Liver (tissue), 9 donors: ENCODE results near the gene GABARAPL1. TPM values are rescaled to one million over a fixed set of nuclear protein-coding genes. Genes with fewer than 3 reads are reported as not detected.

Source experiments
- DNase-seq: peaks from one replicate; pipeline ENCODE4 v3.0.0-alpha.2; 2017; ENCODE audit warnings: low spot score
- H3K27ac ChIP-seq, 2 donors: one replicate each; pipeline ENCODE4 v1.7.0; 2013; ENCODE audit warnings: inconsistent platforms in 2 of 2, low read length in 2 of 2, control low read depth in 1 of 2, low read depth in 1 of 2, mild to moderate bottlenecking in 1 of 2
- H3K27me3 ChIP-seq, 4 donors: one replicate each; pipeline versions ENCODE4 v1.6.1 to v1.7.0; 2013; ENCODE audit warnings: low read length in 3 of 4, inconsistent platforms in 1 of 4, mild to moderate bottlenecking in 1 of 4, moderate library complexity in 1 of 4; ENCODE audit not compliant: control insufficient read depth in 4 of 4, insufficient read depth in 4 of 4
- H3K36me3 ChIP-seq, 4 donors: one replicate each; pipeline versions ENCODE4 v1.6.1 to v1.7.0; 2013; ENCODE audit warnings: low read length in 3 of 4, mild to moderate bottlenecking in 3 of 4, low read depth in 1 of 4, moderate library complexity in 1 of 4; ENCODE audit not compliant: control insufficient read depth in 4 of 4, insufficient read depth in 3 of 4
- H3K4me1 ChIP-seq, 4 donors: one replicate each; pipeline versions ENCODE4 v1.6.1 to v1.7.0; 2013; ENCODE audit warnings: low read length in 3 of 4, mild to moderate bottlenecking in 3 of 4, moderate library complexity in 1 of 4; ENCODE audit not compliant: control insufficient read depth in 4 of 4, insufficient read depth in 4 of 4
- H3K4me3 ChIP-seq, 3 donors: one replicate each; pipeline versions ENCODE4 v1.6.1 to v1.7.0; 2013; ENCODE audit warnings: low read length in 3 of 3, control low read depth in 1 of 3, low read depth in 1 of 3, mild to moderate bottlenecking in 1 of 3
- H3K9ac ChIP-seq, 2 donors: one replicate each; pipeline ENCODE4 v1.7.0; 2013; ENCODE audit warnings: low read length in 2 of 2, mild to moderate bottlenecking in 2 of 2, moderate library complexity in 2 of 2, control low read depth in 1 of 2, low read depth in 1 of 2
- H3K9me3 ChIP-seq, 4 donors: one replicate each; pipeline versions ENCODE4 v1.6.1 to v1.7.0; 2013; ENCODE audit warnings: low read length in 3 of 4; ENCODE audit not compliant: control insufficient read depth in 4 of 4
- ATF3 ChIP-seq: IDR thresholded peaks from 2 replicates; pipeline ENCODE4 v1.6.1; 2016; ENCODE audit warnings: antibody characterized with exemption
- EGR1 ChIP-seq, 2 donors: IDR thresholded peaks; 2 replicates each; pipeline ENCODE4 v1.6.1; 2016 to 2018; ENCODE audit warnings: antibody characterized with exemption in 2 of 2, low read depth in 2 of 2
- FOXA1 ChIP-seq: IDR thresholded peaks from 2 replicates; pipeline ENCODE4 v1.6.1; 2016; ENCODE audit warnings: antibody characterized with exemption
- FOXA2 ChIP-seq: IDR thresholded peaks from 2 replicates; pipeline ENCODE4 v1.6.1; 2016; ENCODE audit warnings: antibody characterized with exemption
- GABPA ChIP-seq, 2 donors: IDR thresholded peaks in 1 of 2; conservative IDR thresholded peaks in 1 of 2; 2 replicates each; pipeline ENCODE4 v1.6.1; 2016; ENCODE audit warnings: antibody characterized with exemption in 2 of 2, mild to moderate bottlenecking in 1 of 2, moderate library complexity in 1 of 2
- HNF4A ChIP-seq, 2 donors: conservative IDR thresholded peaks; 2 replicates each; pipeline ENCODE4 v1.6.1; 2016; ENCODE audit warnings: antibody characterized with exemption in 2 of 2, mild to moderate bottlenecking in 2 of 2
- JUND ChIP-seq, 2 donors: IDR thresholded peaks; 2 replicates each; pipeline ENCODE4 v1.6.1; 2016; ENCODE audit warnings: antibody characterized with exemption in 2 of 2
- RAD21 ChIP-seq, 2 donors: IDR thresholded peaks; 2 replicates each; pipeline ENCODE4 v1.6.1; 2016; ENCODE audit warnings: antibody characterized with exemption in 2 of 2, mild to moderate bottlenecking in 2 of 2
- REST ChIP-seq: IDR thresholded peaks from 2 replicates; pipeline ENCODE4 v1.6.1; 2016; ENCODE audit warnings: antibody characterized with exemption, mild to moderate bottlenecking
- RXRA ChIP-seq, 2 donors: IDR thresholded peaks; 2 replicates each; pipeline ENCODE4 v1.6.1; 2017 to 2018; ENCODE audit warnings: antibody characterized with exemption in 2 of 2, mild to moderate bottlenecking in 1 of 2
- SP1 ChIP-seq: IDR thresholded peaks from 2 replicates; pipeline ENCODE4 v1.6.1; 2018; ENCODE audit warnings: antibody characterized with exemption, mild to moderate bottlenecking
- TAF1 ChIP-seq: conservative IDR thresholded peaks from 2 replicates; pipeline ENCODE4 v1.6.1; 2016; ENCODE audit warnings: antibody characterized with exemption, mild to moderate bottlenecking
- WGBS: extraction: QIAGEN DNeasy Blood & Tissue Kit; methylation state at CpG from one replicate; pipeline ENCODE4 v1.1.7; 2013; 5-methylcytosine and 5-hydroxymethylcytosine counted together
- polyA plus RNA-seq, 2 donors: library from polyadenylated mRNA; stranded (reverse) in 1 of 2; unstranded in 1 of 2; fragments of 200-250 nt in 1 of 2; fragments of >200 nt in 1 of 2; fragmentation: Nextera tagmentation in 1 of 2; extraction: Ambion mirVana in 1 of 2; gene quantifications; one replicate each; pipeline versions ENCODE4 v1.2.1 to v1.2.3, GENCODE V29; 2013 to 2015
- total RNA-seq, 2 donors: library from RNA; depleted of rRNA; stranded (reverse); fragments of >200 nt; gene quantifications; one replicate each; pipeline ENCODE4 v1.2.3, GENCODE V29; 2014
- TF ChIP-seq, protein P1 (sequence below): fragments of 150-350 bp; IDR thresholded peaks from 2 replicates; pipeline ENCODE4 v1.5.1; 2017; ENCODE audit warnings: improper control_type of control experiment, low read depth, low read length; ENCODE audit not compliant: missing input control
- TF ChIP-seq, protein P2 (sequence below): IDR thresholded peaks from 2 replicates; pipeline ENCODE4 v1.6.1; 2016; ENCODE audit warnings: antibody characterized with exemption
- TF ChIP-seq, protein P3 (sequence below): IDR thresholded peaks from 2 replicates; pipeline ENCODE4 v1.6.1; 2016; ENCODE audit warnings: antibody characterized with exemption
- donor health status: healthy.
- donor health status: healthy.
- donor health status: healthy.
- donor health status: healthy.
- donor health status: healthy.

GABARAPL1 gene
- total and polyA plus RNA-seq, 4 donors: 18.0 to 118 (median 53.0) TPM

DNA sequence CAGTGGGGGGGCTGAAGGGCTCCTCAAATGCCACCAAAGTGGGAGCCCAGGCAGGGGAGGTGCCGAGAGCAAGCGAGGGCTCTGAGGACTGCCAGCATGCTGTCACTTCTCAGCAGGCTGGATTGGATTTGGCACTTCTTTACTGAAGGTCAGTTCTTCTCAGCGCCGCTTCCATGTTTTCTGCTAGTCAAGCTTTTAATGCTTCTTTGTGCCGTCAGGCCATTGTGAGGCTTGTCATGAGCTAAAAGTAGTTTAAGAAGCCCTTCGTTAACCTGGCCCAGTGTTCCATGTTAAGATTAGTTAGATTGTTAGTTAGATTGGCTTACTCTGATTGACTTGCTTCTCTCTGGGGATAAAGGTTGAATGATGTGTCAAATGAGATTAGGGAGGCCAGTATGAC, 13.4 kb downstream of the GABARAPL1 start:
- no peak for DNase-seq
- H3K36me3 ChIP-seq: peaks cover 12 to 33% (median 29%) of the 10 kb centered on the region in 4 donors
- no peaks in the 10 kb centered on the region for H3K27me3 ChIP-seq
- H3K9me3 ChIP-seq: no peaks in the 10 kb centered on the region
- TF ChIP-seq FOXA1 (no peak), GABPA (IDR thresholded peaks at IDR 0.05 in 1 of 2, conservative IDR thresholded peaks at IDR 0.05 in 1 of 2) (no peak), REST (no peak), EGR1 (IDR thresholded peaks at IDR 0.05; ENCODE audit: low read depth in 2 of 2) (no peak), TAF1 (no peak), RXRA (IDR thresholded peaks at IDR 0.05) (no peak), RAD21 (IDR thresholded peaks at IDR 0.05) (no peak), HNF4A (conservative IDR thresholded peaks at IDR 0.05) (no peak), JUND (IDR thresholded peaks at IDR 0.05) (no peak), SP1 (no peak)
- TF ChIP-seq, protein P1, sequence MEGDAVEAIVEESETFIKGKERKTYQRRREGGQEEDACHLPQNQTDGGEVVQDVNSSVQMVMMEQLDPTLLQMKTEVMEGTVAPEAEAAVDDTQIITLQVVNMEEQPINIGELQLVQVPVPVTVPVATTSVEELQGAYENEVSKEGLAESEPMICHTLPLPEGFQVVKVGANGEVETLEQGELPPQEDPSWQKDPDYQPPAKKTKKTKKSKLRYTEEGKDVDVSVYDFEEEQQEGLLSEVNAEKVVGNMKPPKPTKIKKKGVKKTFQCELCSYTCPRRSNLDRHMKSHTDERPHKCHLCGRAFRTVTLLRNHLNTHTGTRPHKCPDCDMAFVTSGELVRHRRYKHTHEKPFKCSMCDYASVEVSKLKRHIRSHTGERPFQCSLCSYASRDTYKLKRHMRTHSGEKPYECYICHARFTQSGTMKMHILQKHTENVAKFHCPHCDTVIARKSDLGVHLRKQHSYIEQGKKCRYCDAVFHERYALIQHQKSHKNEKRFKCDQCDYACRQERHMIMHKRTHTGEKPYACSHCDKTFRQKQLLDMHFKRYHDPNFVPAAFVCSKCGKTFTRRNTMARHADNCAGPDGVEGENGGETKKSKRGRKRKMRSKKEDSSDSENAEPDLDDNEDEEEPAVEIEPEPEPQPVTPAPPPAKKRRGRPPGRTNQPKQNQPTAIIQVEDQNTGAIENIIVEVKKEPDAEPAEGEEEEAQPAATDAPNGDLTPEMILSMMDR: no peak
- TF ChIP-seq, protein P2, sequence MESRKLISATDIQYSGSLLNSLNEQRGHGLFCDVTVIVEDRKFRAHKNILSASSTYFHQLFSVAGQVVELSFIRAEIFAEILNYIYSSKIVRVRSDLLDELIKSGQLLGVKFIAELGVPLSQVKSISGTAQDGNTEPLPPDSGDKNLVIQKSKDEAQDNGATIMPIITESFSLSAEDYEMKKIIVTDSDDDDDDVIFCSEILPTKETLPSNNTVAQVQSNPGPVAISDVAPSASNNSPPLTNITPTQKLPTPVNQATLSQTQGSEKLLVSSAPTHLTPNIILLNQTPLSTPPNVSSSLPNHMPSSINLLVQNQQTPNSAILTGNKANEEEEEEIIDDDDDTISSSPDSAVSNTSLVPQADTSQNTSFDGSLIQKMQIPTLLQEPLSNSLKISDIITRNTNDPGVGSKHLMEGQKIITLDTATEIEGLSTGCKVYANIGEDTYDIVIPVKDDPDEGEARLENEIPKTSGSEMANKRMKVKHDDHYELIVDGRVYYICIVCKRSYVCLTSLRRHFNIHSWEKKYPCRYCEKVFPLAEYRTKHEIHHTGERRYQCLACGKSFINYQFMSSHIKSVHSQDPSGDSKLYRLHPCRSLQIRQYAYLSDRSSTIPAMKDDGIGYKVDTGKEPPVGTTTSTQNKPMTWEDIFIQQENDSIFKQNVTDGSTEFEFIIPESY: no peak
- H3K27ac ChIP-seq: no peak overlapping the region
- 96% methylated on average over 6 of the region's 6 CpGs for WGBS
- no peak overlapping the region for H3K9ac ChIP-seq
- H3K4me3 ChIP-seq: no peak overlapping the region
- H3K4me1 ChIP-seq: peaks cover 0 to under 1% (median 0%) of the 10 kb centered on the region in 4 donors

GRCh38 chr12:10226731-10227130, 14.1 kb downstream of the GABARAPL1 start:
- Histone ChIP-seq H3K27ac (no peak overlapping the region), H3K4me1 (no peaks in the 10 kb centered on the region), H3K9ac (no peak overlapping the region), H3K9me3 (no peaks in the 10 kb centered on the region), H3K4me3 (no peak overlapping the region), H3K27me3 (no peaks in the 10 kb centered on the region), H3K36me3 (peaks cover 8 to 26% (median 24%) of the 10 kb centered on the region in 4 donors)
- TF ChIP-seq FOXA2 (no peak), TAF1 (no peak), FOXA1 (no peak), REST (no peak), ATF3 (no peak), RAD21 (IDR thresholded peaks at IDR 0.05) (no peak)
- TF ChIP-seq, protein P2: no peak
- TF ChIP-seq, protein P3, sequence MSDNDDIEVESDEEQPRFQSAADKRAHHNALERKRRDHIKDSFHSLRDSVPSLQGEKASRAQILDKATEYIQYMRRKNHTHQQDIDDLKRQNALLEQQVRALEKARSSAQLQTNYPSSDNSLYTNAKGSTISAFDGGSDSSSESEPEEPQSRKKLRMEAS: no peak
- WGBS: 90% methylated on average over 1 of the region's 1 CpG
- no peak for DNase-seq
